HPDE6-E6E7 (cell line): ENCODE results near the gene PCDHB5.
"Not testable (repeated sequence)": the region's sequence is repeated elsewhere in the genome, so short reads cannot be mapped to it uniquely, and the experiment has no call there.

ENCODE experiments used
- DNase-seq: peaks from one replicate; pipeline ENCODE4 v3.0.0; 2011; ENCODE audit warnings: missing footprints; ENCODE audit errors: extremely low spot score

The PCDHB5 gene

GRCh38 chr5:141135030-141135717 is at the start of gene PCDHB5:
TSS of gene PCDHB5 (plus strand) at chr5:141135206. CDS start at chr5:141135435, 229 bp downstream.
- no peak for DNase-seq

GRCh38 chr5:141094481-141095262 is 40.3 kb upstream of the PCDHB5 start, which contains the start of gene PCDHB2:
TSS of gene PCDHB2 (plus strand) at chr5:141094615. CDS start at chr5:141094791, 176 bp downstream.
- no peak for DNase-seq

GRCh38 chr5:141095263-141095641 is 39.8 kb upstream of the PCDHB5 start:
- DNase-seq, result no peak

GRCh38 chr5:141096181-141096580 is 38.8 kb upstream of the PCDHB5 start:
- DNase-seq, result not testable (repeated sequence)

GRCh38 chr5:141096586-141096985 is 38.4 kb upstream of the PCDHB5 start:
- DNase-seq, result not testable (repeated sequence)

- no peak for DNase-seq
These were observed 34.7 kb upstream of the PCDHB5 start, which contains the start of gene PCDHB3 for GRCh38 chr5:141100243-141100805. TSS of gene PCDHB3 (plus strand) at chr5:141100473. CDS start at chr5:141100650, 177 bp downstream.

- no peak for DNase-seq
These were observed 33.9 kb upstream of the PCDHB5 start for GRCh38 chr5:141101059-141101458.

- not testable (repeated sequence) for DNase-seq
These were observed 32.9 kb upstream of the PCDHB5 start for GRCh38 chr5:141102070-141102469.

- not testable (repeated sequence) for DNase-seq
These were observed 32.5 kb upstream of the PCDHB5 start for GRCh38 chr5:141102471-141102870.

GRCh38 chr5:141105350-141105749 is 29.7 kb upstream of the PCDHB5 start:
- DNase-seq, result no peak

- DNase-seq, result no peak
These were observed 15.8 kb upstream of the PCDHB5 start for GRCh38 chr5:141119250-141119649.

- no peak for DNase-seq
These were observed 13.4 kb upstream of the PCDHB5 start, which contains the start of gene PCDHB4 for GRCh38 chr5:141121563-141121962. TSS of gene PCDHB4 (plus strand) at chr5:141121818. CDS start at chr5:141121999, 181 bp downstream.

GRCh38 chr5:141121985-141122384 is 13.0 kb upstream of the PCDHB5 start:
- DNase-seq, result no peak

- DNase-seq, result not testable (repeated sequence)
These were observed 11.4 kb upstream of the PCDHB5 start for GRCh38 chr5:141123396-141124135.

- no peak for DNase-seq
These were observed 7.7 kb upstream of the PCDHB5 start for GRCh38 chr5:141127305-141127704.

- no peak for DNase-seq
These were observed 786 bp downstream of the PCDHB5 start for GRCh38 chr5:141135718-141136266.

GRCh38 chr5:141137346-141137745 is 2.3 kb downstream of the PCDHB5 start:
- not testable (repeated sequence) for DNase-seq

GRCh38 chr5:141149812-141150211 is 14.8 kb downstream of the PCDHB5 start, which contains the start of gene PCDHB6:
TSS of gene PCDHB6 (plus strand) at chr5:141150057. CDS start at chr5:141150258, 201 bp downstream.
- no peak for DNase-seq

GRCh38 chr5:141150224-141150992 is 15.4 kb downstream of the PCDHB5 start:
- no peak for DNase-seq

GRCh38 chr5:141150993-141151325 is 16.0 kb downstream of the PCDHB5 start:
- DNase-seq, result no peak

GRCh38 chr5:141151632-141152031 is 16.6 kb downstream of the PCDHB5 start:
- DNase-seq, result not testable (repeated sequence)
